Esophagus muscularis mucosa (tissue), 3 donors: ENCODE results near the gene SDR9C7.
"Not testable (repeated sequence)": the region's sequence is repeated elsewhere in the genome, so short reads cannot be mapped to it uniquely, and the experiment has no call there.

Experiments
- CTCF ChIP-seq, 3 experiments: fragments of 200-600 bp in 2 of 3; fragments of 450-650 bp in 1 of 3; sonication (generic) in 2 of 3; IDR thresholded peaks; one replicate each; pipeline ENCODE4 v1.5.1; 2017 to 2019; ENCODE audit warnings: antibody characterized with exemption in 3 of 3, mild to moderate bottlenecking in 2 of 3, moderate library complexity in 1 of 3
- POLR2A ChIP-seq: fragments of 450-650 bp; IDR thresholded peaks from one replicate; pipeline ENCODE4 v1.6.1; 2017; ENCODE audit warnings: antibody characterized with exemption, moderate library complexity, mild to moderate bottlenecking, low read depth

- not testable (repeated sequence) for TF ChIP-seq CTCF (IDR thresholded peaks at IDR 0.05); POLR2A
Measured at GRCh38 chr12:56977361-56977760, 43.2 kb upstream of the SDR9C7 start.
